Activated naive CD4-positive, alpha-beta T cell treated with anti-CD3 and anti-CD28 coated beads, Interleukin-2, amount 50 U/mL, for 16 hours (primary cell): Measurements from ENCODE around the gene COMMD2.

Source experiments
- DNase-seq: peaks from one replicate; pipeline ENCODE4 v3.0.0-alpha.2; 2020

Gene COMMD2

GRCh38 chr3:149752051-149752787, at the start of gene COMMD2:
COMMD2 (minus strand) TSS chr3:149752489; CDS start chr3:149752444, 45 bp downstream.
- peak; percentile 79 for DNase-seq

GRCh38 chr3:149801639-149802038, 49.4 kb upstream of the COMMD2 start:
- DNase-seq: no peak

GRCh38 chr3:149801195-149801594, 48.9 kb upstream of the COMMD2 start:
- no peak for DNase-seq

- DNase-seq: no peak
These were observed 48.4 kb upstream of the COMMD2 start for GRCh38 chr3:149800693-149801092.

GRCh38 chr3:149796026-149796425, 43.7 kb upstream of the COMMD2 start:
- no peak for DNase-seq

GRCh38 chr3:149792452-149793270, 40.4 kb upstream of the COMMD2 start, which contains the start of gene ANKUB1:
ANKUB1 (minus strand) TSS chr3:149792554; CDS start chr3:149792366, 188 bp downstream.
- no peak for DNase-seq

- DNase-seq: no peak
These were observed 38.4 kb upstream of the COMMD2 start for GRCh38 chr3:149790698-149791097.

- DNase-seq: no peak
These were observed 38.0 kb upstream of the COMMD2 start for GRCh38 chr3:149790268-149790667.

- DNase-seq: no peak
These were observed 31.9 kb upstream of the COMMD2 start for GRCh38 chr3:149784064-149784704.

- DNase-seq: no peak
These were observed 31.3 kb upstream of the COMMD2 start for GRCh38 chr3:149783576-149783975.

GRCh38 chr3:149781741-149782140, 29.5 kb upstream of the COMMD2 start:
- DNase-seq: no peak

- DNase-seq: no peak
These were observed 28.9 kb upstream of the COMMD2 start for GRCh38 chr3:149781211-149781610.

GRCh38 chr3:149777414-149778214, 25.3 kb upstream of the COMMD2 start:
- DNase-seq: no peak

- no peak for DNase-seq
These were observed 23.9 kb upstream of the COMMD2 start for GRCh38 chr3:149776170-149776569.

- no peak for DNase-seq
These were observed 20.6 kb upstream of the COMMD2 start for GRCh38 chr3:149772861-149773260.

- peak; percentile 19 for DNase-seq
These were observed 19.5 kb upstream of the COMMD2 start for GRCh38 chr3:149771652-149772271.

GRCh38 chr3:149770246-149770645, 18.0 kb upstream of the COMMD2 start:
- DNase-seq: no peak

- DNase-seq: no peak
These were observed 16.4 kb upstream of the COMMD2 start for GRCh38 chr3:149768704-149769103.

GRCh38 chr3:149767720-149768119, 15.4 kb upstream of the COMMD2 start:
- DNase-seq: no peak

GRCh38 chr3:149765762-149766334, 13.6 kb upstream of the COMMD2 start:
- no peak for DNase-seq

- no peak for DNase-seq
These were observed 12.0 kb upstream of the COMMD2 start for GRCh38 chr3:149764302-149764701.
